HEK293 (cell line): Measurements from ENCODE around the gene SPATA21.

ENCODE experiments used
- CTCF ChIA-PET: fragments of 350-600 bp; formaldehyde crosslinking; extraction: SDS; loops from one replicate; lab custom pipeline; 2021; ENCODE audit warnings: antibody characterized with exemption; lab: Yijun Ruan, JAX
- POLR2A ChIA-PET: fragments of 300-600 bp; formaldehyde crosslinking; extraction: SDS; loops from one replicate; lab custom pipeline; 2020; ENCODE audit warnings: antibody characterized with exemption, inconsistent platforms; lab: Yijun Ruan, JAX
- H3K27ac ChIP-seq: fragments of 200-500 bp; sonication (Bioruptor generic); 2 replicates; pipeline ENCODE4 v1.5.1; 2014; ENCODE audit warnings: low read depth, low read length, control low read depth, inconsistent platforms; ENCODE audit errors: extremely low read depth
- H3K36me3 ChIP-seq, 2 experiments: fragments of 200-500 bp in 1 of 2; sonication (Bioruptor generic) in 1 of 2; 1 replicate in 1 of 2; 2 replicates in 1 of 2; pipeline ENCODE4 v1.5.1; 2014 to 2017; ENCODE audit warnings: inconsistent platforms in 2 of 2, low read length in 2 of 2; ENCODE audit not compliant: control insufficient read depth in 2 of 2, insufficient read depth in 1 of 2
- H3K4me1 ChIP-seq: fragments of 200-500 bp; sonication (Bioruptor generic); 2 replicates; pipeline ENCODE4 v1.5.1; 2014; ENCODE audit warnings: mild to moderate bottlenecking, low read length, inconsistent platforms; ENCODE audit not compliant: control insufficient read depth, insufficient read depth
- H3K4me3 ChIP-seq: 2 replicates; pipeline ENCODE4 v1.5.1; 2011; ENCODE audit warnings: low read depth, mild to moderate bottlenecking, control low read depth, low read length, moderate library complexity
- H3K9me3 ChIP-seq: fragments of 200-500 bp; sonication (Bioruptor generic); 2 replicates; pipeline ENCODE4 v1.5.1; 2014; ENCODE audit warnings: low read depth, low read length, inconsistent platforms; ENCODE audit not compliant: control insufficient read depth, insufficient read depth
- GLIS2 ChIP-seq: fragments of 450-650 bp; formaldehyde crosslinking; IDR thresholded peaks from 2 replicates; pipeline ENCODE4 v1.5.1; 2016; ENCODE audit warnings: missing biosample characterization, missing genetic modification characterization
- KLF7 ChIP-seq: fragments of 450-650 bp; formaldehyde crosslinking; IDR thresholded peaks from 2 replicates; pipeline ENCODE4 v1.5.1; 2016; ENCODE audit warnings: missing biosample characterization, missing genetic modification characterization, borderline replicate concordance
- SCRT1 ChIP-seq: fragments of 450-650 bp; formaldehyde crosslinking; IDR thresholded peaks from 2 replicates; pipeline ENCODE4 v1.5.1; 2016; ENCODE audit warnings: missing biosample characterization, missing genetic modification characterization, borderline replicate concordance
- ZBTB17 ChIP-seq: fragments of 450-650 bp; formaldehyde crosslinking; IDR thresholded peaks from 2 replicates; pipeline ENCODE4 v1.5.1; 2016; ENCODE audit warnings: missing biosample characterization, missing genetic modification characterization
- ZBTB20 ChIP-seq: fragments of 450-650 bp; formaldehyde crosslinking; IDR thresholded peaks from 2 replicates; pipeline ENCODE4 v1.5.1; 2016; ENCODE audit warnings: missing biosample characterization, missing genetic modification characterization
- ZBTB6 ChIP-seq: fragments of 450-650 bp; formaldehyde crosslinking; IDR thresholded peaks from 2 replicates; pipeline ENCODE4 v1.5.1; 2017; ENCODE audit warnings: missing biosample characterization, missing genetic modification characterization
- ZEB2 ChIP-seq: fragments of 450-650 bp; formaldehyde crosslinking; IDR thresholded peaks from 2 replicates; pipeline ENCODE4 v1.5.1; 2016; ENCODE audit warnings: missing biosample characterization, missing genetic modification characterization
- ZIC2 ChIP-seq: fragments of 450-650 bp; formaldehyde crosslinking; IDR thresholded peaks from 2 replicates; pipeline ENCODE4 v1.5.1; 2016; ENCODE audit warnings: missing biosample characterization, missing genetic modification characterization
- ZNF18 ChIP-seq: fragments of 450-650 bp; formaldehyde crosslinking; IDR thresholded peaks from 2 replicates; pipeline ENCODE4 v1.5.1; 2016; ENCODE audit warnings: missing biosample characterization, missing genetic modification characterization
- ZNF184 ChIP-seq: fragments of 450-650 bp; IDR thresholded peaks from 2 replicates; pipeline ENCODE4 v1.5.1; 2018; ENCODE audit warnings: missing biosample characterization, mild to moderate bottlenecking, missing genetic modification characterization
- ZNF239 ChIP-seq: fragments of 450-650 bp; formaldehyde crosslinking; IDR thresholded peaks from 2 replicates; pipeline ENCODE4 v1.5.1; 2016; ENCODE audit warnings: missing biosample characterization, missing genetic modification characterization
- ZNF48 ChIP-seq: fragments of 450-650 bp; formaldehyde crosslinking; IDR thresholded peaks from 2 replicates; pipeline ENCODE4 v1.5.1; 2016; ENCODE audit warnings: missing biosample characterization, missing genetic modification characterization
- ZNF510 ChIP-seq: fragments of 450-650 bp; formaldehyde crosslinking; IDR thresholded peaks from 2 replicates; pipeline ENCODE4 v1.5.1; 2018; ENCODE audit warnings: mild to moderate bottlenecking, missing genetic modification characterization, missing biosample characterization; ENCODE audit not compliant: insufficient replicate concordance
- ZNF518A ChIP-seq: fragments of 450-650 bp; formaldehyde crosslinking; conservative IDR thresholded peaks from 2 replicates; pipeline ENCODE4 v1.5.1; 2016; ENCODE audit warnings: low read depth, missing biosample characterization, missing genetic modification characterization
- ZNF571 ChIP-seq: fragments of 450-650 bp; formaldehyde crosslinking; IDR thresholded peaks from 2 replicates; pipeline ENCODE4 v1.5.0; 2017; ENCODE audit warnings: missing biosample characterization, missing genetic modification characterization
- ZNF610 ChIP-seq: fragments of 450-650 bp; formaldehyde crosslinking; IDR thresholded peaks from 2 replicates; pipeline ENCODE4 v1.5.1; 2016; ENCODE audit warnings: missing biosample characterization, missing genetic modification characterization, borderline replicate concordance
- ZNF768 ChIP-seq: fragments of 450-650 bp; formaldehyde crosslinking; IDR thresholded peaks from 2 replicates; pipeline ENCODE4 v1.5.1; 2018; ENCODE audit warnings: missing biosample characterization, mild to moderate bottlenecking, missing genetic modification characterization
- TF ChIP-seq, protein P1 (sequence below): fragments of 450-650 bp; formaldehyde crosslinking; IDR thresholded peaks from 2 replicates; pipeline ENCODE4 v1.5.1; 2016; ENCODE audit warnings: missing biosample characterization, missing genetic modification characterization
- TF ChIP-seq, protein P2 (sequence below): fragments of 450-650 bp; formaldehyde crosslinking; IDR thresholded peaks from 2 replicates; pipeline ENCODE4 v1.5.1; 2016; ENCODE audit warnings: missing biosample characterization, missing genetic modification characterization
- TF ChIP-seq, protein P3 (sequence below): fragments of 450-650 bp; formaldehyde crosslinking; IDR thresholded peaks from 2 replicates; pipeline ENCODE4 v1.5.1; 2016; ENCODE audit warnings: missing biosample characterization, missing genetic modification characterization
- TF ChIP-seq, protein P4 (sequence below): fragments of 450-650 bp; formaldehyde crosslinking; IDR thresholded peaks from 2 replicates; pipeline ENCODE4 v1.5.1; 2016; ENCODE audit warnings: missing biosample characterization, missing genetic modification characterization

The SPATA21 gene

GRCh38 chr1:16351994-16352841 is 85.0 kb downstream of the SPATA21 start, which contains the start of gene FBXO42:
Gene FBXO42, minus strand, starts transcription at chr1:16352480. Its CDS starts 37,062 bp downstream, at chr1:16315418.
- no peaks in the 10 kb centered on the region for H3K9me3 ChIP-seq
- POLR2A ChIA-PET = interaction anchor here (0.6 to 2.7 kb wide), 7 partner anchors 11 to 211 kb away, joined by 3 to 9 read pairs (median 5); partner anchors contain the start of gene SZRD1
- H3K4me3 ChIP-seq = peak within 1 kb of the TSS; percentile 95
- H3K27ac ChIP-seq = peak within 1 kb of the TSS; percentile 75
- CTCF ChIA-PET = interaction anchor here (0.6 to 4.4 kb wide), 7 partner anchors 11 to 161 kb away, joined by 3 to 36 read pairs (median 3); no protein-coding TSS in a partner anchor
- peaks cover 16% of the 10 kb centered on the region for H3K4me1 ChIP-seq
- no peaks in the 10 kb centered on the region for H3K36me3 ChIP-seq
- TF ChIP-seq ZNF510 (tag by site-specific recombination) = no peak
- TF ChIP-seq ZNF18 = no peak
- 0 out of 2 replicates have a peak, but pooled peaks have one; percentile 21 for TF ChIP-seq ZNF610 (tag by site-specific recombination)
- TF ChIP-seq, protein P1, sequence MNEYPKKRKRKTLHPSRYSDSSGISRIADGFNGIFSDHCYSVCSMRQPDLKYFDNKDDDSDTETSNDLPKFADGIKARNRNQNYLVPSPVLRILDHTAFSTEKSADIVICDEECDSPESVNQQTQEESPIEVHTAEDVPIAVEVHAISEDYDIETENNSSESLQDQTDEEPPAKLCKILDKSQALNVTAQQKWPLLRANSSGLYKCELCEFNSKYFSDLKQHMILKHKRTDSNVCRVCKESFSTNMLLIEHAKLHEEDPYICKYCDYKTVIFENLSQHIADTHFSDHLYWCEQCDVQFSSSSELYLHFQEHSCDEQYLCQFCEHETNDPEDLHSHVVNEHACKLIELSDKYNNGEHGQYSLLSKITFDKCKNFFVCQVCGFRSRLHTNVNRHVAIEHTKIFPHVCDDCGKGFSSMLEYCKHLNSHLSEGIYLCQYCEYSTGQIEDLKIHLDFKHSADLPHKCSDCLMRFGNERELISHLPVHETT (tag by site-specific recombination) = peak; percentile 1; the same call in 1 of the 2 replicates
- peak; percentile 19; the same call in 1 of the 2 replicates for TF ChIP-seq ZNF239 (tag by site-specific recombination)
- peak; percentile 62 for TF ChIP-seq ZEB2 (tag by site-specific recombination)
- TF ChIP-seq SCRT1 (tag by site-specific recombination) = no peak
- TF ChIP-seq, protein P2, sequence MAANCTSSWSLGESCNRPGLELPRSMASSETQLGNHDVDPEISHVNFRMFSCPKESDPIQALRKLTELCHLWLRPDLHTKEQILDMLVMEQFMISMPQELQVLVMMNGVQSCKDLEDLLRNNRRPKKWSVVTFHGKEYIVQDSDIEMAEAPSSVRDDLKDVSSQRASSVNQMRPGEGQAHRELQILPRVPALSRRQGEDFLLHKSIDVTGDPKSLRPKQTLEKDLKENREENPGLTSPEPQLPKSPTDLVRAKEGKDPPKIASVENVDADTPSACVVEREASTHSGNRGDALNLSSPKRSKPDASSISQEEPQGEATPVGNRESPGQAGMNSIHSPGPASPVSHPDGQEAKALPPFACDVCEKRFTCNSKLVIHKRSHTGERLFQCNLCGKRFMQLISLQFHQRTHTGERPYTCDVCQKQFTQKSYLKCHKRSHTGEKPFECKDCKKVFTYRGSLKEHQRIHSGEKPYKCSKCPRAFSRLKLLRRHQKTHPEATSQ (tag by site-specific recombination) = 0 out of 2 replicates have a peak, but pooled peaks have one; percentile 33
- TF ChIP-seq, protein P3, sequence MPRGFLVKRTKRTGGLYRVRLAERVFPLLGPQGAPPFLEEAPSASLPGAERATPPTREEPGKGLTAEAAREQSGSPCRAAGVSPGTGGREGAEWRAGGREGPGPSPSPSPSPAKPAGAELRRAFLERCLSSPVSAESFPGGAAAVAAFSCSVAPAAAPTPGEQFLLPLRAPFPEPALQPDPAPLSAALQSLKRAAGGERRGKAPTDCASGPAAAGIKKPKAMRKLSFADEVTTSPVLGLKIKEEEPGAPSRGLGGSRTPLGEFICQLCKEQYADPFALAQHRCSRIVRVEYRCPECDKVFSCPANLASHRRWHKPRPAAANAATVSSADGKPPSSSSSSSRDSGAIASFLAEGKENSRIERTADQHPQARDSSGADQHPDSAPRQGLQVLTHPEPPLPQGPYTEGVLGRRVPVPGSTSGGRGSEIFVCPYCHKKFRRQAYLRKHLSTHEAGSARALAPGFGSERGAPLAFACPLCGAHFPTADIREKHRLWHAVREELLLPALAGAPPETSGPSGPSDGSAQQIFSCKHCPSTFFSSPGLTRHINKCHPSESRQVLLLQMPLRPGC (tag by site-specific recombination) = peak; percentile 28; the same call in 1 of the 2 replicates
- peak; percentile 47 for TF ChIP-seq ZBTB17
- peak; percentile 60 for TF ChIP-seq GLIS2 (tag by site-specific recombination)
- TF ChIP-seq ZIC2 (tag by site-specific recombination) = no peak
- TF ChIP-seq ZNF518A (tag by site-specific recombination) = no peak
- peak; percentile 96 for TF ChIP-seq ZBTB20 (tag by site-specific recombination)
- TF ChIP-seq KLF7 (tag by site-specific recombination) = 0 out of 2 replicates have a peak, but pooled peaks have one; percentile 26
- no peak for TF ChIP-seq ZNF48 (tag by site-specific recombination)
- TF ChIP-seq, protein P4, sequence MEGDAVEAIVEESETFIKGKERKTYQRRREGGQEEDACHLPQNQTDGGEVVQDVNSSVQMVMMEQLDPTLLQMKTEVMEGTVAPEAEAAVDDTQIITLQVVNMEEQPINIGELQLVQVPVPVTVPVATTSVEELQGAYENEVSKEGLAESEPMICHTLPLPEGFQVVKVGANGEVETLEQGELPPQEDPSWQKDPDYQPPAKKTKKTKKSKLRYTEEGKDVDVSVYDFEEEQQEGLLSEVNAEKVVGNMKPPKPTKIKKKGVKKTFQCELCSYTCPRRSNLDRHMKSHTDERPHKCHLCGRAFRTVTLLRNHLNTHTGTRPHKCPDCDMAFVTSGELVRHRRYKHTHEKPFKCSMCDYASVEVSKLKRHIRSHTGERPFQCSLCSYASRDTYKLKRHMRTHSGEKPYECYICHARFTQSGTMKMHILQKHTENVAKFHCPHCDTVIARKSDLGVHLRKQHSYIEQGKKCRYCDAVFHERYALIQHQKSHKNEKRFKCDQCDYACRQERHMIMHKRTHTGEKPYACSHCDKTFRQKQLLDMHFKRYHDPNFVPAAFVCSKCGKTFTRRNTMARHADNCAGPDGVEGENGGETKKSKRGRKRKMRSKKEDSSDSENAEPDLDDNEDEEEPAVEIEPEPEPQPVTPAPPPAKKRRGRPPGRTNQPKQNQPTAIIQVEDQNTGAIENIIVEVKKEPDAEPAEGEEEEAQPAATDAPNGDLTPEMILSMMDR (tag by site-specific recombination) = peak; percentile 79
- no peak for TF ChIP-seq ZNF571 (tag by site-specific recombination)
- no peak; the same call in 1 of the 2 replicates for TF ChIP-seq ZBTB6 (tag by site-specific recombination)
- no peak for TF ChIP-seq ZNF768 (tag by site-specific recombination)
- TF ChIP-seq ZNF184 = no peak
